IMR-90 (cell line): Measurements from ENCODE around the gene ISM1. TPM values are rescaled to one million over a fixed set of nuclear protein-coding genes. Genes with fewer than 3 reads are reported as not detected.

Source experiments
- ATAC-seq: fragments of 200-7000 bp; cut with Tn5 transposase; 2 replicates; pipeline ENCODE4 v1.9.1; 2020; ENCODE audit warnings: low read depth, mild to moderate bottlenecking, moderate library complexity
- BruUV-seq: library from RNA; stranded (reverse); fragments of 400-500 nt; replicated peaks from 2 replicates; lab custom pipeline; 2021; lab: Mats Ljungman, UMichigan
- CTCF ChIA-PET: fragments of 300-600 bp; formaldehyde crosslinking; extraction: SDS; loops from one replicate; lab custom pipeline; 2021; ENCODE audit warnings: antibody characterized with exemption; lab: Yijun Ruan, JAX
- POLR2A ChIA-PET: fragments of 300-600 bp; sonication (Branson Sonifier 250); formaldehyde crosslinking; loops from one replicate; lab custom pipeline; 2022; ENCODE audit warnings: antibody characterized with exemption; ENCODE audit not compliant: unreplicated experiment; lab: Charles Lee
- DNase-seq: peaks from one replicate; pipeline ENCODE4 v3.0.0; 2013
- H2AFZ ChIP-seq: replicated peaks from 2 replicates; pipeline ENCODE3; 2013; ENCODE audit warnings: low read length, mild to moderate bottlenecking; ENCODE audit not compliant: poor library complexity
- H2AK5ac ChIP-seq: 2 replicates; pipeline ENCODE4 v1.6.1; 2013; ENCODE audit warnings: low read depth, low read length, inconsistent platforms
- H2AK9ac ChIP-seq: replicated peaks from 2 replicates; pipeline ENCODE3; 2013; ENCODE audit warnings: mild to moderate bottlenecking, low read depth, low read length, moderate library complexity; ENCODE audit not compliant: poor library complexity
- H2BK120ac ChIP-seq: 2 replicates; pipeline ENCODE4 v1.6.1; 2013; ENCODE audit warnings: low read depth, low read length, inconsistent platforms
- H2BK15ac ChIP-seq: 3 replicates; pipeline ENCODE4 v1.6.1; 2013; ENCODE audit warnings: low read depth, low read length, inconsistent platforms
- H2BK20ac ChIP-seq: 2 replicates; pipeline ENCODE4 v1.6.1; 2013; ENCODE audit warnings: low read depth, mild to moderate bottlenecking, inconsistent platforms, low read length, moderate library complexity
- H2BK5ac ChIP-seq: 2 replicates; pipeline ENCODE4 v1.6.1; 2013; ENCODE audit warnings: mild to moderate bottlenecking, low read depth, low read length, inconsistent platforms; ENCODE audit not compliant: poor library complexity, severe bottlenecking
- H3K14ac ChIP-seq: replicated peaks from 2 replicates; pipeline ENCODE4 v1.6.1; 2013; ENCODE audit warnings: low read depth, low read length, inconsistent platforms
- H3K18ac ChIP-seq: 2 replicates; pipeline ENCODE4 v1.6.1; 2013; ENCODE audit warnings: low read depth, low read length, control low read depth
- H3K23ac ChIP-seq: 2 replicates; pipeline ENCODE4 v1.6.1; 2013; ENCODE audit warnings: low read depth, low read length, inconsistent platforms
- H3K27ac ChIP-seq: 2 replicates; pipeline ENCODE4 v1.5.1; 2013; ENCODE audit warnings: mild to moderate bottlenecking, control low read depth, low read length; ENCODE audit not compliant: insufficient read depth
- H3K27me3 ChIP-seq: 2 replicates; pipeline ENCODE4 v1.6.1; 2013; ENCODE audit warnings: low read length; ENCODE audit not compliant: control insufficient read depth, insufficient read depth
- H3K36me3 ChIP-seq: 2 replicates; pipeline ENCODE4 v1.6.1; 2013; ENCODE audit warnings: low read length, mixed read lengths; ENCODE audit not compliant: control insufficient read depth, insufficient read depth
- H3K4ac ChIP-seq: 2 replicates; pipeline ENCODE4 v1.6.1; 2013; ENCODE audit warnings: low read depth, low read length, inconsistent platforms
- H3K4me1 ChIP-seq: 2 replicates; pipeline ENCODE4 v1.6.1; 2013; ENCODE audit warnings: low read length, mixed read lengths; ENCODE audit not compliant: control insufficient read depth, insufficient read depth
- H3K4me2 ChIP-seq: 2 replicates; pipeline ENCODE4 v1.6.1; 2013; ENCODE audit warnings: low read depth, mild to moderate bottlenecking, control low read depth, low read length, moderate library complexity
- H3K4me3 ChIP-seq: 2 replicates; pipeline ENCODE4 v1.5.1; 2013; ENCODE audit warnings: low read depth, mild to moderate bottlenecking, control low read depth, low read length, moderate library complexity; ENCODE audit not compliant: insufficient read depth
- H3K56ac ChIP-seq: 2 replicates; pipeline ENCODE4 v1.6.1; 2013; ENCODE audit warnings: low read length, inconsistent platforms; ENCODE audit not compliant: insufficient read depth; ENCODE audit errors: extremely low read depth
- H3K79me1 ChIP-seq, 2 experiments: 2 replicates each; pipeline ENCODE4 v1.6.1; 2013; ENCODE audit warnings: low read length in 2 of 2, inconsistent platforms in 1 of 2, low read depth in 1 of 2
- H3K9ac ChIP-seq: 2 replicates; pipeline ENCODE4 v1.6.1; 2013; ENCODE audit warnings: low read depth, low read length, control low read depth
- H3K9me1 ChIP-seq: 2 replicates; pipeline ENCODE4 v1.6.1; 2013; ENCODE audit warnings: low read length, inconsistent platforms; ENCODE audit not compliant: insufficient read depth
- H3K9me3 ChIP-seq: 2 replicates; pipeline ENCODE4 v1.6.1; 2013; ENCODE audit warnings: low read length; ENCODE audit not compliant: control insufficient read depth, insufficient read depth
- H4K20me1 ChIP-seq: 2 replicates; pipeline ENCODE4 v1.6.1; 2013; ENCODE audit warnings: low read length, inconsistent platforms; ENCODE audit not compliant: insufficient read depth
- H4K5ac ChIP-seq: 2 replicates; pipeline ENCODE4 v1.6.1; 2013; ENCODE audit warnings: mild to moderate bottlenecking, low read depth, low read length, control low read depth
- H4K8ac ChIP-seq, 2 experiments: 2 replicates each; pipeline ENCODE4 v1.6.1; 2013; ENCODE audit warnings: low read depth in 2 of 2, low read length in 2 of 2, control low read depth in 1 of 2, inconsistent platforms in 1 of 2
- H4K91ac ChIP-seq: 2 replicates; pipeline ENCODE4 v1.6.1; 2013; ENCODE audit warnings: low read depth, low read length, inconsistent platforms; ENCODE audit not compliant: insufficient read depth
- whole genome bisulfite sequencing, 2 experiments: methylation state at CpG; one replicate each; pipeline versions ENCODE4 v1.1.5 to v1.1.7; 2013; ENCODE audit warnings: missing lambda C conversion rate in 2 of 2; ENCODE audit not compliant: insufficient read length in 1 of 2; ENCODE audit errors: extremely low coverage in 2 of 2; 5-methylcytosine and 5-hydroxymethylcytosine counted together
- dilution Hi-C: fragments of 300-500 bp; cut with HindIII; formaldehyde crosslinking; loops from one replicate; pipeline ENCODE4 v1.14.3; 2018; ENCODE audit warnings: low sequenced_read_pairs; ENCODE audit not compliant: unreplicated experiment
- in situ Hi-C: fragments of 300-500 bp; cut with MboI; formaldehyde crosslinking; loops from 3 replicates; pipeline ENCODE4 v1.14.3; 2019; ENCODE audit warnings: low sequenced_read_pairs, inconsistent platforms, mixed read lengths
- intact Hi-C: fragments of 100-400 bp; cut with micrococcal nuclease; formaldehyde crosslinking; loops from 2 replicates; pipeline ENCODE4 v1.10.0; 2022
- polyA plus RNA-seq, 3 experiments: library from polyadenylated mRNA; depleted of rRNA; stranded (reverse); fragments of >200 nt; gene quantifications; 2 replicates each; pipeline ENCODE4 v1.2.3, GENCODE V29; 2012; ENCODE audit warnings: low replicate concordance in 1 of 3
- total RNA-seq: library from RNA; depleted of rRNA; stranded (reverse); fragments of >200 nt; gene quantifications from 2 replicates; pipeline ENCODE4 v1.2.3, GENCODE V29; 2012
- TF ChIP-seq, protein P1 (sequence below): fragments of 150-350 bp; IDR thresholded peaks from 2 replicates; pipeline ENCODE4 v1.6.1; 2017; ENCODE audit warnings: mild to moderate bottlenecking, antibody characterized with exemption, low read length, low read depth

Gene ISM1
- total and polyA plus RNA-seq, 2 of the 4 experiments (the other 2 are of a cell fraction) = not detected

- H2BK120ac ChIP-seq = no peak overlapping the region
- no peak overlapping the region for H3K9ac ChIP-seq
- no peak overlapping the region for H3K27ac ChIP-seq
- 65% methylated on average over 4 of the region's 6 CpGs; no CpG with 5 or more reads in 1 of the 2 experiments for WGBS, 2 experiments
- no peak overlapping the region for H4K91ac ChIP-seq
- in situ Hi-C loops (no loop called here), intact Hi-C loops (no loop called here), dilution Hi-C loops (no loop called here)
- no TSS peak for BruUV-seq
- H2AK5ac ChIP-seq = no peak overlapping the region
- H3K18ac ChIP-seq = no peak overlapping the region
- H3K9me1 ChIP-seq = no peaks in the 10 kb centered on the region
- TF ChIP-seq, protein P1, sequence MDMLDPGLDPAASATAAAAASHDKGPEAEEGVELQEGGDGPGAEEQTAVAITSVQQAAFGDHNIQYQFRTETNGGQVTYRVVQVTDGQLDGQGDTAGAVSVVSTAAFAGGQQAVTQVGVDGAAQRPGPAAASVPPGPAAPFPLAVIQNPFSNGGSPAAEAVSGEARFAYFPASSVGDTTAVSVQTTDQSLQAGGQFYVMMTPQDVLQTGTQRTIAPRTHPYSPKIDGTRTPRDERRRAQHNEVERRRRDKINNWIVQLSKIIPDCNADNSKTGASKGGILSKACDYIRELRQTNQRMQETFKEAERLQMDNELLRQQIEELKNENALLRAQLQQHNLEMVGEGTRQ = no peak
- no peak overlapping the region for H2AK9ac ChIP-seq
- H3K4me1 ChIP-seq = no peaks in the 10 kb centered on the region
- H4K8ac ChIP-seq = no peak overlapping the region
- H2BK20ac ChIP-seq = no peak overlapping the region
- H3K36me3 ChIP-seq = no peaks in the 10 kb centered on the region
- no peak overlapping the region for H3K23ac ChIP-seq
- no peak overlapping the region for H3K56ac ChIP-seq
- ChIA-PET CTCF (interaction anchor here (0.5 to 1.6 kb wide), 2 partner anchors 11 to 521 kb away, joined by 4 to 6 read pairs; no protein-coding TSS in a partner anchor), POLR2A (interaction anchor here (0.6 kb wide), 1 partner anchor 94 kb away, joined by 3 read pairs; no protein-coding TSS in a partner anchor)
- no peaks in the 10 kb centered on the region for H3K79me1 ChIP-seq
- H3K27me3 ChIP-seq = no peaks in the 10 kb centered on the region; the same call in 1 of the 2 replicates
- H3K14ac ChIP-seq = no peak overlapping the region
- no peak overlapping the region for H3K4ac ChIP-seq
- H3K4me3 ChIP-seq = no peak overlapping the region
- no peak overlapping the region for H2BK5ac ChIP-seq
- no peaks in the 10 kb centered on the region for H4K20me1 ChIP-seq
- no peak for DNase-seq
- H4K5ac ChIP-seq = no peak overlapping the region
- no peaks in the 10 kb centered on the region for H3K9me3 ChIP-seq
- no peak overlapping the region for H2AFZ ChIP-seq
- no peak overlapping the region for H2BK15ac ChIP-seq
- H3K4me2 ChIP-seq = no peak overlapping the region
- no peak for ATAC-seq
Measured at GRCh38 chr20:13250251-13250650, 29.2 kb downstream of the ISM1 start.
